Hepatocyte (in vitro differentiated cells): ENCODE data around the gene SLC25A34. TPM values are rescaled to one million over a fixed set of nuclear protein-coding genes. Genes with fewer than 3 reads are reported as not detected.

Source experiments
- DNase-seq: peaks from one replicate; pipeline ENCODE4 v3.0.0-alpha.2; 2016; ENCODE audit warnings: low spot score
- H2AFZ ChIP-seq: fragments of 200-600 bp; sonication (generic); 2 replicates; pipeline ENCODE4 v1.6.0; 2016; ENCODE audit warnings: antibody characterized with exemption, mild to moderate bottlenecking
- H3K27ac ChIP-seq: fragments of 200-600 bp; sonication (generic); 2 replicates; pipeline ENCODE4 v1.5.1; 2016; ENCODE audit warnings: mild to moderate bottlenecking
- H3K27me3 ChIP-seq: fragments of 200-600 bp; sonication (generic); 2 replicates; pipeline ENCODE4 v1.6.1; 2016
- H3K36me3 ChIP-seq: fragments of 200-600 bp; sonication (generic); replicated peaks from 2 replicates; pipeline ENCODE4 v1.5.1; 2016; ENCODE audit warnings: low read depth; ENCODE audit not compliant: insufficient read depth
- H3K4me1 ChIP-seq: fragments of 200-600 bp; sonication (generic); 2 replicates; pipeline ENCODE4 v1.5.1; 2016; ENCODE audit warnings: mild to moderate bottlenecking, moderate library complexity; ENCODE audit not compliant: insufficient read depth
- H3K4me2 ChIP-seq: fragments of 200-600 bp; sonication (generic); 2 replicates; pipeline ENCODE4 v1.6.0; 2016
- H3K4me3 ChIP-seq: fragments of 200-600 bp; sonication (generic); 2 replicates; pipeline ENCODE4 v1.5.1; 2016; ENCODE audit warnings: mild to moderate bottlenecking
- H3K79me2 ChIP-seq: fragments of 200-600 bp; sonication (generic); 2 replicates; pipeline ENCODE4 v1.6.0; 2017; ENCODE audit warnings: mild to moderate bottlenecking
- H3K9me2 ChIP-seq: fragments of 200-600 bp; sonication (generic); replicated peaks from 2 replicates; pipeline ENCODE4 v1.6.0; 2017; ENCODE audit warnings: mild to moderate bottlenecking; ENCODE audit not compliant: insufficient read depth
- H3K9me3 ChIP-seq: fragments of 200-600 bp; sonication (generic); 2 replicates; pipeline ENCODE4 v1.5.1; 2016; ENCODE audit warnings: low read depth, mild to moderate bottlenecking
- H4K20me1 ChIP-seq: fragments of 200-600 bp; sonication (generic); 2 replicates; pipeline ENCODE4 v1.6.0; 2016; ENCODE audit warnings: mild to moderate bottlenecking; ENCODE audit not compliant: insufficient read depth, poor library complexity, severe bottlenecking
- EZH2 ChIP-seq: fragments of 200-600 bp; sonication (generic); IDR thresholded peaks from 2 replicates; pipeline ENCODE4 v1.6.1; 2016; ENCODE audit warnings: antibody characterized with exemption, mild to moderate bottlenecking, borderline replicate concordance
- EZH2phosphoT487 ChIP-seq: fragments of 200-600 bp; sonication (generic); IDR thresholded peaks from one replicate; pipeline ENCODE4 v1.6.1; 2018; ENCODE audit warnings: antibody characterized with exemption, mild to moderate bottlenecking, low read depth, moderate library complexity; ENCODE audit not compliant: unreplicated experiment, severe bottlenecking
- WGBS: methylation state at CpG from one replicate; pipeline ENCODE4 v1.1.6; 2016; ENCODE audit warnings: low lambda C conversion rate; ENCODE audit errors: missing lambda C conversion rate; 5-methylcytosine and 5-hydroxymethylcytosine counted together
- polyA plus RNA-seq: library from polyadenylated mRNA; unstranded; fragments of >200 nt; fragmentation: Nextera tagmentation; extraction: Ambion mirVana; gene quantifications from 2 replicates; pipeline ENCODE4 v1.2.1, GENCODE V29; 2016
- total RNA-seq: library from RNA; depleted of rRNA; stranded (reverse); fragments of >200 nt; gene quantifications from 2 replicates; pipeline ENCODE4 v1.2.3, GENCODE V29; 2014
- TF ChIP-seq, protein P1 (sequence below): fragments of 200-600 bp; sonication (generic); IDR thresholded peaks from 2 replicates; pipeline ENCODE4 v1.5.1; 2016; ENCODE audit warnings: antibody characterized with exemption, mild to moderate bottlenecking; ENCODE audit not compliant: poor library complexity

The SLC25A34 gene
- total and polyA plus RNA-seq, 2 experiments from 2014 or later: 0.71 to 0.87 TPM

DNA sequence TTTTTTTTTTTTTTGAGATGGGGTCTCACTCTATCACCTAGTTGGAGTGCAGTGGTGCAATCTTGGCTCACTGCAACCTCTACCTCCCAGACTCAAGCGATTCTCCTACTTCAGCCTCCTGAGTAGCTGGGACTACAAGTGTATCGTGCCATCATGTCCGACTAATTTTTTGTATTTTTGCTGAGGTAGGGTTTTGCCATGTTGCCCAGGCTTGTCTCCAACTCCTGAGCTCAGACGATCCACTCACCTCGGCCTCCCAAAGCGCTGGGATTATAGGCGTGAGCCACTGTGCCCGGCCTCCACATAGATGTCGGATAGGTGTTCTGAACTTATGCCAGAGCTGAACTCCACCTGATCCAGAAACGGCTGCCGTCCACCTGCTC, 30.9 kb upstream of the SLC25A34 start:
- H3K9me2 ChIP-seq: no peaks in the 10 kb centered on the region
- H3K4me3 ChIP-seq: no peak overlapping the region
- no peaks in the 10 kb centered on the region for H3K9me3 ChIP-seq
- no peak for TF ChIP-seq EZH2
- no peak for TF ChIP-seq EZH2phosphoT487
- TF ChIP-seq, protein P1, sequence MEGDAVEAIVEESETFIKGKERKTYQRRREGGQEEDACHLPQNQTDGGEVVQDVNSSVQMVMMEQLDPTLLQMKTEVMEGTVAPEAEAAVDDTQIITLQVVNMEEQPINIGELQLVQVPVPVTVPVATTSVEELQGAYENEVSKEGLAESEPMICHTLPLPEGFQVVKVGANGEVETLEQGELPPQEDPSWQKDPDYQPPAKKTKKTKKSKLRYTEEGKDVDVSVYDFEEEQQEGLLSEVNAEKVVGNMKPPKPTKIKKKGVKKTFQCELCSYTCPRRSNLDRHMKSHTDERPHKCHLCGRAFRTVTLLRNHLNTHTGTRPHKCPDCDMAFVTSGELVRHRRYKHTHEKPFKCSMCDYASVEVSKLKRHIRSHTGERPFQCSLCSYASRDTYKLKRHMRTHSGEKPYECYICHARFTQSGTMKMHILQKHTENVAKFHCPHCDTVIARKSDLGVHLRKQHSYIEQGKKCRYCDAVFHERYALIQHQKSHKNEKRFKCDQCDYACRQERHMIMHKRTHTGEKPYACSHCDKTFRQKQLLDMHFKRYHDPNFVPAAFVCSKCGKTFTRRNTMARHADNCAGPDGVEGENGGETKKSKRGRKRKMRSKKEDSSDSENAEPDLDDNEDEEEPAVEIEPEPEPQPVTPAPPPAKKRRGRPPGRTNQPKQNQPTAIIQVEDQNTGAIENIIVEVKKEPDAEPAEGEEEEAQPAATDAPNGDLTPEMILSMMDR: no peak
- H3K79me2 ChIP-seq: peaks cover 89% of the 10 kb centered on the region
- H3K27ac ChIP-seq: no peak overlapping the region
- no peaks in the 10 kb centered on the region for H3K27me3 ChIP-seq
- no peak overlapping the region for H3K4me2 ChIP-seq
- no peak overlapping the region for H2AFZ ChIP-seq
- H3K36me3 ChIP-seq: no peaks in the 10 kb centered on the region
- H4K20me1 ChIP-seq: no peaks in the 10 kb centered on the region
- peaks cover 14% of the 10 kb centered on the region for H3K4me1 ChIP-seq
- no peak for DNase-seq
- 95% methylated on average over 11 of the region's 11 CpGs for WGBS

- Histone ChIP-seq H3K79me2 (peaks cover 89% of the 10 kb centered on the region), H2AFZ (no peak overlapping the region), H3K9me3 (no peaks in the 10 kb centered on the region), H3K4me3 (no peak overlapping the region), H3K9me2 (no peaks in the 10 kb centered on the region), H4K20me1 (peaks cover 6% of the 10 kb centered on the region), H3K4me1 (peaks cover 14% of the 10 kb centered on the region), H3K4me2 (no peak overlapping the region), H3K27me3 (no peaks in the 10 kb centered on the region), H3K36me3 (no peaks in the 10 kb centered on the region), H3K27ac (no peak overlapping the region)
- TF ChIP-seq EZH2phosphoT487 (no peak), EZH2 (no peak)
- TF ChIP-seq, protein P1: no peak
- no peak for DNase-seq
- 72% methylated on average over 7 of the region's 7 CpGs for WGBS
Measured at GRCh38 chr1:15706751-15707150, 29.3 kb upstream of the SLC25A34 start.

DNA sequence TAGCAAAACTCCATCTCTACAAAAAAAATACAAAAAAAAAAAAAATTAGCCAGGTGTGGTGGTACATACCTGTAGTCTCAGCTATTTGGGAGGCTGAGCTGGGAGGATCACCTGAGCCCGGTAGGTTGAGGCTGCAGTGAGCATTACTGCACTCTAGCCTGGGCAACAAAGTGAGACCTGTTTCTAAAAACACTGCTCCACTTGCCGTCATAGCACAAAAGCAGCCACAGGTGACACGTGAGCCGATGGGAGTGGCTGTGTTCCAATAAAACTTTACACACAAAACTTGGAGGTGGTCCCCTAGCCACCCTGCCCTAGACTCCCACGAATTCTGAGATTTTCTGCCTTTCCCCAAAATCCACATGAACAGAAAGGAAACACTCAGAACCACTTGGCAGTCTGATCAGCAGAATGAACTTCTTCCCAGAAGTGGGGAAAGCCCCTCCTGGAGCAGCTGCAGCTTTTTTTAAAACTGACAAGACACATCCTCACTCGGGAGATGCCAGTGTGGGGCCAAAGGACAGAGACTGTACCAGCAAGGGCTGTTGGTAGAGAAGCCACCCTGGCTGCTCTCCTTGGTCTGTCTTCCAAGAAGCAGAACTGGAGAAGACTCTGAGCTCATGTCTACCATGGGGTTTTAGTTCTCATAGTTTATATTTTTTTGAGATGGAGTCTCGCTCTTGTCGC, 28.7 kb upstream of the SLC25A34 start:
- Histone ChIP-seq H3K9me3 (no peaks in the 10 kb centered on the region), H3K4me3 (no peak overlapping the region), H4K20me1 (peaks cover 6% of the 10 kb centered on the region), H3K27ac (no peak overlapping the region), H2AFZ (no peak overlapping the region), H3K36me3 (no peaks in the 10 kb centered on the region), H3K27me3 (no peaks in the 10 kb centered on the region), H3K4me2 (no peak overlapping the region), H3K9me2 (no peaks in the 10 kb centered on the region), H3K4me1 (peaks cover 14% of the 10 kb centered on the region), H3K79me2 (peaks cover 89% of the 10 kb centered on the region)
- no peak for DNase-seq
- TF ChIP-seq EZH2phosphoT487 (no peak), EZH2 (no peak)
- TF ChIP-seq, protein P1: no peak
- WGBS: 89% methylated on average over 8 of the region's 8 CpGs
